Heart left ventricle (tissue), 16 donors: Measurements from ENCODE around the gene VAMP3. TPM values are rescaled to one million over a fixed set of nuclear protein-coding genes. Genes with fewer than 3 reads are reported as not detected.

Experiments
- ATAC-seq, 4 donors: fragments of 200-7000 bp; cut with Tn5 transposase; one replicate each; pipeline ENCODE4 v1.9.1; 2020 to 2022; ENCODE audit warnings: moderate library complexity in 4 of 4, mild to moderate bottlenecking in 3 of 4, moderate number of reproducible peaks in 1 of 4
- DNase-seq, 5 donors: peaks; one replicate each; pipeline ENCODE4 v3.0.0-alpha.2; 2020
- H3K27ac ChIP-seq, 12 donors: fragments of 200-600 bp; sonication (generic) in 4 of 12; one replicate each; pipeline versions ENCODE4 v1.5.0 to v1.8.0; 2016 to 2022; ENCODE audit warnings: mild to moderate bottlenecking in 2 of 12
- H3K27me3 ChIP-seq, 9 donors: fragments of 200-600 bp; sonication (generic) in 2 of 9; one replicate each; pipeline versions ENCODE4 v1.5.1 to v1.8.0; 2016 to 2022; ENCODE audit warnings: mild to moderate bottlenecking in 3 of 9
- H3K36me3 ChIP-seq, 9 donors: fragments of 200-600 bp; sonication (generic) in 2 of 9; one replicate each; pipeline versions ENCODE4 v1.5.0 to v1.8.0; 2018 to 2022; ENCODE audit warnings: mild to moderate bottlenecking in 2 of 9
- H3K4me1 ChIP-seq, 12 donors: fragments of 200-600 bp; sonication (generic) in 4 of 12; one replicate each; pipeline versions ENCODE4 v1.5.0 to v1.8.0; 2016 to 2022; ENCODE audit warnings: mild to moderate bottlenecking in 3 of 12
- H3K4me3 ChIP-seq, 12 donors: fragments of 200-600 bp; sonication (generic) in 4 of 12; one replicate each; pipeline versions ENCODE4 v1.5.0 to v1.8.0; 2017 to 2022; ENCODE audit warnings: mild to moderate bottlenecking in 9 of 12, moderate library complexity in 4 of 12
- H3K9me3 ChIP-seq, 12 donors: fragments of 200-600 bp; sonication (generic) in 4 of 12; one replicate each; pipeline versions ENCODE4 v1.5.0 to v1.8.0; 2016 to 2022; ENCODE audit warnings: mild to moderate bottlenecking in 1 of 12
- POLR2A ChIP-seq, 2 donors: fragments of 450-650 bp; IDR thresholded peaks; one replicate each; pipeline ENCODE4 v1.6.1; 2017; ENCODE audit warnings: antibody characterized with exemption in 2 of 2, mild to moderate bottlenecking in 2 of 2, moderate library complexity in 2 of 2
- WGBS, 4 donors: extraction: QIAGEN DNeasy Blood & Tissue Kit in 2 of 4; methylation state at CpG; one replicate each; pipeline versions ENCODE4 v1.1.5 to v1.1.7; 2013 to 2018; 5-methylcytosine and 5-hydroxymethylcytosine counted together
- intact Hi-C, 10 donors: fragments of 100-400 bp; cut with DNase I; formaldehyde crosslinking; loops; one replicate each; pipeline versions ENCODE4 v1.11.1 to v1.14.2; 2022
- polyA plus RNA-seq, 2 donors: library from polyadenylated mRNA; stranded (reverse); fragments of 200-250 nt; gene quantifications; one replicate each; pipeline ENCODE4 v1.2.3, GENCODE V29; 2013
- total RNA-seq, 9 donors: library from RNA; depleted of rRNA in 2 of 9; stranded (reverse); fragments of >200 nt in 2 of 9; fragmentation: NEBNext Ultra II Directional in 3 of 9; extraction: Animal tissue kit (Norgen Biotek cat#: 25700) in 3 of 9; gene quantifications; one replicate each; pipeline versions ENCODE4 v1.1.0 to v1.2.4, GENCODE V29; 2016 to 2023
- TF ChIP-seq, protein P1 (sequence below), 12 donors: fragments of 200-600 bp; sonication (generic) in 4 of 12; IDR thresholded peaks; one replicate each; pipeline versions ENCODE4 v1.5.0 to v1.8.0; 2018 to 2022; ENCODE audit warnings: antibody characterized with exemption in 12 of 12, mild to moderate bottlenecking in 5 of 12
- donor health status: ischemic (EF 13 %, LVEDD 7.1; RV severe dilation, severe dysfunction).
- donor health status: healthy with polysubstance abuse.
- donor health status: DM: no; HTN: yes; CAD: no.
- donor health status: DM: no; HTN: no; CAD: no.
- donor health status: ischemic (EF 25% LVEDD 6.9; RV normal size, moderate dysfunction).
- donor health status: ischemic (EF 25% LVEDD 5.7; RV mildly dilated, moderate dysfunction).
- donor health status: healthy.
- donor health status: DM: yes; HTN: yes; CAD: no.
- donor health status: ischemic (EF 35%, LVEDD 5.7; RV mildly dilated, moderate dysfunction).
- donor health status: nonischemic (EF 11% LVEDD 7.7; RV severe dilation, severe dysfunction).
- donor health status: DM: yes; HTN: yes; CAD: no.
- donor health status: PGD.
- donor health status: ischemic (EF 29% LVEDD 5.4; RV normal size, mild dysfunction).
- donor health status: nonischemic (EF 23%, LVEDD 6.1; RV moderate dilation, normal function).

The VAMP3 gene
- total and polyA plus RNA-seq, 11 donors: 40.2 to 100 (median 70.9) TPM

DNA sequence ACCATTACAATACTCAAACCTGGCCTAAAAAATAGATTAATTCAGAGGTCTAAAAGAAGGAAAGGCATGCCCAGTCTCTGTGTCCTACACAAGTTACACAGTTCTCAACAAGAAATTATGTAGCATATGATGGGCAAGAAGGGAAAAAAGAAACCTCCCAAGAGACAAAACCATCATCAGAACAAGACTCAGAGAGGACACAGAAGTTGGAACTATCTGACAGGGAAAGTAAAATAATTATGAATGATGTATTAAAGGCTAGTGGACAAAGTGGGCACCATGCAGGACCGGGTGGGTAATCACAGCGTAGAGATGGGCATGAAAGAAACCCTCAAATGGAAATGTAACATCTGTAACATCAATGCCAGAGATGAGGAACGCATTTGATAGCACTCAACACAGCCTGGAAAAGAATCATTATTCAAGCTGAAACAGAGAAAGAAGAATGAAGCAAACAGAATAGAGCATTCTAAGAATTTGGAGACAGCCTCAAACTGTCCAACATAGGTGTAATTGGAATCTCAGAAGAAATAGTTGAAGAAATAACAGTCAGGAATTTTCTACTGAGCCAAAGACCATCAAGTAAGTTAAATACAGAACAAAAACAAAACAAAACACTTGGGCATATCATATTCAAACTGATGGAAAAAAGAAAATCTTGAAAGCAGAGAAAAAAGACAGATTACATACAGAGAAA is 42.7 kb downstream of the VAMP3 start:
- H3K27me3 ChIP-seq: no peaks in the 10 kb centered on the region
- no peak overlapping the region for H3K4me3 ChIP-seq
- no peaks in the 10 kb centered on the region for H3K4me1 ChIP-seq
- WGBS, 4 donors: 87 to 95% (median 95%) methylated on average over 3 of the region's 3 CpGs
- ATAC-seq: no peak
- peaks cover 0 to 98% (median 55%) of the 10 kb centered on the region in 9 donors for H3K36me3 ChIP-seq
- intact Hi-C loops: no loop called here
- peaks cover 0 to 14% (median 8%) of the 10 kb centered on the region in 12 donors for H3K9me3 ChIP-seq
- no peak for DNase-seq
- no peak overlapping the region for H3K27ac ChIP-seq
- TF ChIP-seq, protein P1, sequence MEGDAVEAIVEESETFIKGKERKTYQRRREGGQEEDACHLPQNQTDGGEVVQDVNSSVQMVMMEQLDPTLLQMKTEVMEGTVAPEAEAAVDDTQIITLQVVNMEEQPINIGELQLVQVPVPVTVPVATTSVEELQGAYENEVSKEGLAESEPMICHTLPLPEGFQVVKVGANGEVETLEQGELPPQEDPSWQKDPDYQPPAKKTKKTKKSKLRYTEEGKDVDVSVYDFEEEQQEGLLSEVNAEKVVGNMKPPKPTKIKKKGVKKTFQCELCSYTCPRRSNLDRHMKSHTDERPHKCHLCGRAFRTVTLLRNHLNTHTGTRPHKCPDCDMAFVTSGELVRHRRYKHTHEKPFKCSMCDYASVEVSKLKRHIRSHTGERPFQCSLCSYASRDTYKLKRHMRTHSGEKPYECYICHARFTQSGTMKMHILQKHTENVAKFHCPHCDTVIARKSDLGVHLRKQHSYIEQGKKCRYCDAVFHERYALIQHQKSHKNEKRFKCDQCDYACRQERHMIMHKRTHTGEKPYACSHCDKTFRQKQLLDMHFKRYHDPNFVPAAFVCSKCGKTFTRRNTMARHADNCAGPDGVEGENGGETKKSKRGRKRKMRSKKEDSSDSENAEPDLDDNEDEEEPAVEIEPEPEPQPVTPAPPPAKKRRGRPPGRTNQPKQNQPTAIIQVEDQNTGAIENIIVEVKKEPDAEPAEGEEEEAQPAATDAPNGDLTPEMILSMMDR (IDR thresholded peaks at IDR 0.05): no peak
- no peak for TF ChIP-seq POLR2A (IDR thresholded peaks at IDR 0.05)

DNA sequence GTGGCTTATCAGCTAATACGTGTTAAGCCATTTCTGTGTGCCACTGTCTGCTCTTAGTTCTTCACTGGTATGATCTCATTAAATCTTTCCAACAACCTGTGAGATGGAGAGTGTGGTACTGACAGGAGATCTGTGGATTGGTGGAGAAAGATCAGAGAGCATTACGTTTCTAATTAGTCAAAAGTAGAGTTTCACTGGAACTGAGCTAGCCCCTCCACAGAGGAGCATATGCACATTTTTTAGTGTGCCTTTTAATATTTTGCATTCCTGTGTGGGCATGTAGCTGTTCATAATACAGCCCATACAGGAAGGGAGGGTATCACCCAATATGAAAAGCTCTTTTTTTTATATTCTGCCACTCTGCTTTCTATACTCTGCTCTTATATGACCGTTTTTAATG is 50.2 kb downstream of the VAMP3 start:
- TF ChIP-seq, protein P1 (IDR thresholded peaks at IDR 0.05): no peak
- no peak for TF ChIP-seq POLR2A (IDR thresholded peaks at IDR 0.05)
- Histone ChIP-seq H3K36me3 (peaks cover 0 to 100% (median 87%) of the 10 kb centered on the region in 9 donors), H3K27ac (no peak overlapping the region), H3K27me3 (no peaks in the 10 kb centered on the region), H3K9me3 (no peaks in the 10 kb centered on the region), H3K4me1 (no peaks in the 10 kb centered on the region), H3K4me3 (no peak overlapping the region)
- 79 to 83% (median 82%) methylated on average over 3 of the region's 3 CpGs for WGBS, 4 donors
- ATAC-seq (no peak), DNase-seq (no peak)
- intact Hi-C loops: no loop called here

DNA sequence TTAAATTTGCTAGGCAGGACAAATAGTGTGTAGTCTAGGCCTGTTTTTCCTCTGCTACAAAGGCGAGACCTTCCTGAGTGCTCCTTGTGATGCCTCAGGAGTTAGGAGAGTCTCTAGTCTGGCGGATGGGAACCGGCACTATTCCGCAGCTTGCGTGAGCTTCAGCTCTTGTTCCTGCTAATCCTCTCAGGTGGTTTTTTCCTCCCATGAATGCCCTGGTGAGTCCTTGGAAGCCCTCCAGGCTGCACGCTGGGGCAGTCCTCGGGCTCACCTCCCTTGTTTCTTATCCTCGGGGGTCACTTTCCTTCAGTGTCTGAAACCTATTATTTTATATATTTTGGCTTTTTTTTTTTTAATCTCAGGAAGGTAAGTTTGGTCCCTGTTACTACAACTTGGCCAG is 53.6 kb downstream of the VAMP3 start:
- no peaks in the 10 kb centered on the region for H3K27me3 ChIP-seq
- H3K27ac ChIP-seq: no peak overlapping the region
- peaks cover 0 to 100% (median 93%) of the 10 kb centered on the region in 9 donors for H3K36me3 ChIP-seq
- H3K4me1 ChIP-seq: no peaks in the 10 kb centered on the region
- TF ChIP-seq POLR2A (IDR thresholded peaks at IDR 0.05): no peak
- TF ChIP-seq, protein P1 (IDR thresholded peaks at IDR 0.05): no peak
- DNase-seq: no peak
- no peaks in the 10 kb centered on the region for H3K9me3 ChIP-seq
- H3K4me3 ChIP-seq: no peak overlapping the region
- 92 to 96% (median 95%) methylated on average over 8 of the region's 8 CpGs for WGBS, 4 donors
- no peak for ATAC-seq
- intact Hi-C loops: no loop called here

DNA sequence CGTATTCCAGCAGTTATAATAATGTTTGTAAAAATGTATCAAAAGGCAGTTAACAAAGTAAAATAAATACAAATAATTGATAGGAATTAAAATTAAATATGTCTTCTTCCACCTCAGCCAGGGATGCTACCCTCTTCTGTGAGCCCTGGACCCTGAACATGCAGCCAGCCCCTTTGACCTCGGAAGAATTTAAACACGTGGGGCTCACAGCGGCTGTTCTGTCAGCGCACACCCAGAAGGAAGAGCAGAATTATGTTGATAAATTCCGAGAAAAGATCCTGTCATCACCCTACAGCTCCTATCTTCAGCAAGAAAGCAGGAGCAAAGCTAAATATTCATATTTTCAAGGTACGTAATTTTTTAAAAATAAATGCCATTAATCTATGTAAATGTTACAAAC is 55.3 kb downstream of the VAMP3 start:
- 70 to 83% (median 77%) methylated on average over 7 of the region's 7 CpGs for WGBS, 4 donors
- peak overlapping the region in 2 of 12 donors; percentile 23 to 49 for H3K4me3 ChIP-seq

More for the DNA sequence above, 55.3 kb downstream of the VAMP3 start:
- Histone ChIP-seq H3K27me3 (no peaks in the 10 kb centered on the region), H3K36me3 (peaks cover 0 to 100% (median 89%) of the 10 kb centered on the region in 9 donors), H3K9me3 (no peaks in the 10 kb centered on the region), H3K27ac (no peak overlapping the region), H3K4me1 (peaks cover 0 to 2% (median 0%) of the 10 kb centered on the region in 12 donors)
- TF ChIP-seq, protein P1 (IDR thresholded peaks at IDR 0.05): no peak
- no peak for TF ChIP-seq POLR2A (IDR thresholded peaks at IDR 0.05)
- intact Hi-C loops: no loop called here
- DNase-seq (no peak), ATAC-seq (no peak)
